HepG2 (cell line): ENCODE results near the gene TMEM186. TPM values are rescaled to one million over a fixed set of nuclear protein-coding genes. Genes with fewer than 3 reads are reported as not detected.

Source experiments
- ARNT ChIP-seq: fragments of 450-650 bp; IDR thresholded peaks from 2 replicates; pipeline ENCODE4 v1.6.1; 2017
- CBX5 ChIP-seq: sonication (generic); formaldehyde crosslinking; IDR thresholded peaks from 2 replicates; pipeline ENCODE4 v1.4.0; 2020; ENCODE audit warnings: missing genetic modification reagents, borderline replicate concordance
- ETV5 ChIP-seq: IDR thresholded peaks from 2 replicates; pipeline ENCODE4 v1.6.1; 2018; ENCODE audit warnings: missing biosample characterization, missing genetic modification reagents, inconsistent platforms, borderline replicate concordance
- HHEX ChIP-seq: IDR thresholded peaks from 2 replicates; pipeline ENCODE4 v1.6.1; 2016; ENCODE audit warnings: control low read depth
- KLF12 ChIP-seq: sonication (generic); formaldehyde crosslinking; IDR thresholded peaks from 2 replicates; pipeline ENCODE4 v1.4.0; 2020; ENCODE audit warnings: missing genetic modification reagents, borderline replicate concordance
- MEIS2 ChIP-seq: sonication (generic); formaldehyde crosslinking; IDR thresholded peaks from 2 replicates; pipeline ENCODE4 v1.9.0; 2021; ENCODE audit warnings: mild to moderate bottlenecking, missing genetic modification reagents
- MIER3 ChIP-seq: IDR thresholded peaks from 2 replicates; pipeline ENCODE4 v1.6.1; 2016; ENCODE audit warnings: missing compliant biosample characterization, borderline replicate concordance
- MTF1 ChIP-seq: sonication (generic); formaldehyde crosslinking; IDR thresholded peaks from 2 replicates; pipeline ENCODE4 v1.5.0; 2020; ENCODE audit warnings: missing genetic modification reagents
- NCOA5 ChIP-seq: sonication (generic); formaldehyde crosslinking; IDR thresholded peaks from 2 replicates; pipeline ENCODE4 v1.4.0; 2020; ENCODE audit warnings: missing genetic modification reagents
- ONECUT2 ChIP-seq: sonication (generic); formaldehyde crosslinking; IDR thresholded peaks from 2 replicates; pipeline ENCODE4 v1.4.0; 2020; ENCODE audit warnings: missing genetic modification reagents
- RXRB ChIP-seq: IDR thresholded peaks from 2 replicates; pipeline ENCODE4 v1.6.1; 2016; ENCODE audit warnings: borderline replicate concordance, missing genetic modification reagents, missing compliant biosample characterization
- SNRNP70 ChIP-seq: fragments of 200-400 bp; formaldehyde crosslinking; IDR thresholded peaks from 2 replicates; pipeline ENCODE4 v1.6.1; 2017; ENCODE audit warnings: mild to moderate bottlenecking, low read depth, low read length, moderate library complexity
- SRSF1 ChIP-seq: fragments of 200-400 bp; formaldehyde crosslinking; optimal IDR thresholded peaks from 2 replicates; pipeline ENCODE3; 2017; ENCODE audit warnings: mild to moderate bottlenecking, low read depth, low read length, moderate library complexity
- ZBTB20 ChIP-seq: sonication (generic); formaldehyde crosslinking; IDR thresholded peaks from 2 replicates; pipeline ENCODE4 v1.8.1; 2023; ENCODE audit warnings: missing genetic modification reagents, low read depth, mild to moderate bottlenecking, borderline replicate concordance
- ZFX ChIP-seq: sonication (generic); formaldehyde crosslinking; IDR thresholded peaks from 2 replicates; pipeline ENCODE4 v1.4.0; 2020; ENCODE audit warnings: mild to moderate bottlenecking, low read depth, missing genetic modification reagents, moderate library complexity
- ZNF205 ChIP-seq: IDR thresholded peaks from 2 replicates; pipeline ENCODE4 v1.6.1; 2018; ENCODE audit warnings: missing biosample characterization, missing genetic modification reagents
- ZNF235 ChIP-seq: sonication (generic); formaldehyde crosslinking; IDR thresholded peaks from 2 replicates; pipeline ENCODE4 v1.8.1; 2023; ENCODE audit warnings: mild to moderate bottlenecking, missing genetic modification reagents, borderline replicate concordance
- ZNF431 ChIP-seq: sonication (generic); formaldehyde crosslinking; IDR thresholded peaks from 2 replicates; pipeline ENCODE4 v1.9.0; 2022; ENCODE audit warnings: missing genetic modification reagents, low read depth, mild to moderate bottlenecking, borderline replicate concordance
- ZSCAN20 ChIP-seq: sonication (generic); formaldehyde crosslinking; IDR thresholded peaks from 2 replicates; pipeline ENCODE4 v1.4.0; 2020; ENCODE audit warnings: missing genetic modification reagents, mild to moderate bottlenecking, borderline replicate concordance
- polyA plus RNA-seq, 8 experiments: library from polyadenylated mRNA; depleted of rRNA in 3 of 8; stranded (reverse) in 7 of 8; unstranded in 1 of 8; fragments of >200 nt; fragmentation: Illumina TruSeq in 4 of 8; extraction: Trizol in 4 of 8; gene quantifications; 2 replicates each; pipeline versions ENCODE4 v1.2.1 to v1.2.3, GENCODE V29; 2011 to 2016; ENCODE audit warnings: low read depth in 4 of 8, missing spikeins in 1 of 8, mixed read lengths in 1 of 8; ENCODE audit not compliant: insufficient read depth in 1 of 8
- total RNA-seq, 5 experiments: library from RNA; depleted of rRNA; stranded (reverse); fragments of >200 nt; fragmentation: Illumina TruSeq; extraction: Trizol; gene quantifications; 2 replicates each; pipeline ENCODE4 v1.2.3, GENCODE V29; 2016; ENCODE audit warnings: low read depth in 1 of 5
- TF ChIP-seq, protein P1 (sequence below): sonication (generic); formaldehyde crosslinking; IDR thresholded peaks from 2 replicates; pipeline ENCODE4 v1.4.0; 2020; ENCODE audit warnings: missing genetic modification reagents
- TF ChIP-seq, protein P2 (sequence below): sonication (generic); formaldehyde crosslinking; IDR thresholded peaks from 2 replicates; pipeline ENCODE4 v1.4.0; 2020; ENCODE audit warnings: missing genetic modification reagents, mild to moderate bottlenecking, borderline replicate concordance
- TF ChIP-seq, protein P3 (sequence below): sonication (generic); formaldehyde crosslinking; IDR thresholded peaks from 2 replicates; pipeline ENCODE4 v1.5.1; 2020; ENCODE audit warnings: mild to moderate bottlenecking, missing genetic modification reagents, borderline replicate concordance
- TF ChIP-seq, protein P4 (sequence below), 2 experiments: sonication (generic) in 1 of 2; formaldehyde crosslinking in 1 of 2; IDR thresholded peaks; 2 replicates each; pipeline versions ENCODE4 v1.5.1 to v1.6.1; 2011 to 2020; ENCODE audit warnings: borderline replicate concordance in 1 of 2, low read depth in 1 of 2, low read length in 1 of 2, mild to moderate bottlenecking in 1 of 2, missing genetic modification reagents in 1 of 2, moderate library complexity in 1 of 2

The TMEM186 gene
- total and polyA plus RNA-seq, 2 of the 13 experiments (the other 11 are each of a cell fraction or from before 2014, with no cell fraction given), result 16.2 to 19.3 TPM

DNA sequence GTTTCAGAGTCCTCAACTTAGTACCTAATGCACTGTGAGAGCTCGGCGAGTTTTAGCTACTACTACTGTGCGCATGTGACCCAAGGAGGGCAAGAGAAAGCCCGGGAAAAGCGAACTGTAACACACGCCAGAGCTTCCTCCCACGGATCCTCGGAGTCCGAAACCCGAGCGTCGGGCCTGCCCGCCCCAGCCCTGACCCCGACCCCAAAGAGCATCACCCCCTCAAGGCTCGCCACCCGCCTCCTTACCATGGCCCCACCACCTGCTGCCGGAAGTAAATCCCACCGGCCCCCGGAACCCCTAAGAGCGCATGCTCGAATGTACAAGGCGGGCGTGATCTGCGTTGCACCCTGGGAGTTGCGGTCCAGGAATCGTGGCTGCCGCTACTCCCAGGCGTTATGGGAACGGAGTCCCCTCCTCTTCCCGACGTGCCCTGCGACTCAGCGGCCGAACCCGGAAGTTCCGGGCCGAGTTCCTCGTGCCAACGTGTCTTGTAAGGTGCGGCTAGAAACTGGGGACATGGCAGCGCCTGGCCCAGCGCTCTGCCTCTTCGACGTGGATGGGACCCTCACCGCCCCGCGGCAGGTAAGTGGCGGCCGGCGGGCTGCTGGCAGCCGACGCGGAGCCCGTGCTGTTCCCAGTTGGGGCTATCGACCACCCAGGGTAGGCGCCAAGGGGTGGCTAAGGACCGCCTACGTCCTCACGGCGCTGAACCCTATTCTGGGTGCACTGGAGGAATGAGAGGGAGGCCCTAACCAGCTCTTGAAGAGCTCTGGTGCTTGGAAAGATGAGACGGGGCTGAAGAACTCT is at the start of gene TMEM186, which contains the start of gene PMM2 (continued):
- TF ChIP-seq ETV5 (CRISPR knock-in tag) (peak; percentile 95), ZBTB20 (CRISPR knock-in tag) (peak; percentile 97; the same call in 1 of the 2 replicates), ARNT (no peak), MEIS2 (CRISPR knock-in tag) (peak; percentile 92), ZNF431 (CRISPR knock-in tag) (peak; percentile 58), RXRB (CRISPR knock-in tag) (peak; percentile 86), HHEX (CRISPR knock-in tag) (peak; percentile 7; the same call in 1 of the 2 replicates), ZSCAN20 (CRISPR knock-in tag) (peak; percentile 96), ONECUT2 (CRISPR knock-in tag) (peak; percentile 79), ZFX (CRISPR knock-in tag) (peak; percentile 90), SRSF1 (peak; percentile 95), KLF12 (CRISPR knock-in tag) (0 out of 2 replicates have a peak, but pooled peaks have one; percentile 95), ZNF205 (CRISPR knock-in tag) (peak; percentile 92), CBX5 (CRISPR knock-in tag) (peak; percentile 87), NCOA5 (CRISPR knock-in tag) (no peak; the same call in 1 of the 2 replicates), MIER3 (CRISPR knock-in tag) (peak; percentile 99), SNRNP70 (no peak), MTF1 (CRISPR knock-in tag) (peak; percentile 61), ZNF235 (CRISPR knock-in tag) (peak; percentile 99)
- TF ChIP-seq, protein P1, sequence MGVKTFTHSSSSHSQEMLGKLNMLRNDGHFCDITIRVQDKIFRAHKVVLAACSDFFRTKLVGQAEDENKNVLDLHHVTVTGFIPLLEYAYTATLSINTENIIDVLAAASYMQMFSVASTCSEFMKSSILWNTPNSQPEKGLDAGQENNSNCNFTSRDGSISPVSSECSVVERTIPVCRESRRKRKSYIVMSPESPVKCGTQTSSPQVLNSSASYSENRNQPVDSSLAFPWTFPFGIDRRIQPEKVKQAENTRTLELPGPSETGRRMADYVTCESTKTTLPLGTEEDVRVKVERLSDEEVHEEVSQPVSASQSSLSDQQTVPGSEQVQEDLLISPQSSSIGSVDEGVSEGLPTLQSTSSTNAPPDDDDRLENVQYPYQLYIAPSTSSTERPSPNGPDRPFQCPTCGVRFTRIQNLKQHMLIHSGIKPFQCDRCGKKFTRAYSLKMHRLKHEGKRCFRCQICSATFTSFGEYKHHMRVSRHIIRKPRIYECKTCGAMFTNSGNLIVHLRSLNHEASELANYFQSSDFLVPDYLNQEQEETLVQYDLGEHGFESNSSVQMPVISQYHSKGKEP, result peak; percentile 78
- TF ChIP-seq, protein P2, sequence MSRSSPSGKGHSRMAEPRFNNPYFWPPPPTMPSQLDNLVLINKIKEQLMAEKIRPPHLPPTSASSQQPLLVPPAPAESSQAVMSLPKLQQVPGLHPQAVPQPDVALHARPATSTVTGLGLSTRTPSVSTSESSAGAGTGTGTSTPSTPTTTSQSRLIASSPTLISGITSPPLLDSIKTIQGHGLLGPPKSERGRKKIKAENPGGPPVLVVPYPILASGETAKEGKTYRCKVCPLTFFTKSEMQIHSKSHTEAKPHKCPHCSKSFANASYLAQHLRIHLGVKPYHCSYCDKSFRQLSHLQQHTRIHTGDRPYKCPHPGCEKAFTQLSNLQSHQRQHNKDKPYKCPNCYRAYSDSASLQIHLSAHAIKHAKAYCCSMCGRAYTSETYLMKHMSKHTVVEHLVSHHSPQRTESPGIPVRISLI (CRISPR knock-in tag), result peak; percentile 20; the same call in 1 of the 2 replicates
- TF ChIP-seq, protein P3, sequence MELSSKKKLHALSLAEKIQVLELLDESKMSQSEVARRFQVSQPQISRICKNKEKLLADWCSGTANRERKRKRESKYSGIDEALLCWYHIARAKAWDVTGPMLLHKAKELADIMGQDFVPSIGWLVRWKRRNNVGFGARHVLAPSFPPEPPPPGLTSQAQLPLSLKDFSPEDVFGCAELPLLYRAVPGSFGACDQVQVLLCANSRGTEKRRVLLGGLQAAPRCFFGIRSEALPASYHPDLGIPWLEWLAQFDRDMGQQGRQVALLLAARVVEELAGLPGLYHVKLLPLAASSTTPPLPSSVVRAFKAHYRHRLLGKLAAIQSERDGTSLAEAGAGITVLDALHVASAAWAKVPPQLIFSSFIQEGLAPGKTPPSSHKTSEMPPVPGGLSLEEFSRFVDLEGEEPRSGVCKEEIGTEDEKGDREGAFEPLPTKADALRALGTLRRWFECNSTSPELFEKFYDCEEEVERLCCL (CRISPR knock-in tag), result peak; percentile 99
- TF ChIP-seq, protein P4, sequence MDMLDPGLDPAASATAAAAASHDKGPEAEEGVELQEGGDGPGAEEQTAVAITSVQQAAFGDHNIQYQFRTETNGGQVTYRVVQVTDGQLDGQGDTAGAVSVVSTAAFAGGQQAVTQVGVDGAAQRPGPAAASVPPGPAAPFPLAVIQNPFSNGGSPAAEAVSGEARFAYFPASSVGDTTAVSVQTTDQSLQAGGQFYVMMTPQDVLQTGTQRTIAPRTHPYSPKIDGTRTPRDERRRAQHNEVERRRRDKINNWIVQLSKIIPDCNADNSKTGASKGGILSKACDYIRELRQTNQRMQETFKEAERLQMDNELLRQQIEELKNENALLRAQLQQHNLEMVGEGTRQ (IDR thresholded peaks at IDR 0.05; ENCODE audit: low read depth, low read length), result peak; percentile 26; the same call in 1 of the 2 replicates
- TF ChIP-seq, protein P4 (CRISPR knock-in tag; IDR thresholded peaks at IDR 0.05; ENCODE audit: borderline replicate concordance), result peak; percentile 76
